K562 (cell line): ENCODE measurements around the gene CYP4V2. TPM values are rescaled to one million over a fixed set of nuclear protein-coding genes. Genes with fewer than 3 reads are reported as not detected.

Source experiments
- ATAC-seq: fragments of 200-7000 bp; cut with Tn5 transposase; 3 replicates; pipeline ENCODE4 v1.9.1; 2020; ENCODE audit warnings: moderate library complexity
- BruUV-seq: library from RNA; stranded (reverse); fragments of 400-500 nt; replicated peaks from 2 replicates; lab custom pipeline; 2021; lab: Mats Ljungman, UMichigan
- CTCF ChIA-PET: fragments of 300-600 bp; formaldehyde crosslinking; extraction: SDS; loops from one replicate; lab custom pipeline; 2021; ENCODE audit warnings: low intra/inter-chr PET ratio; lab: Yijun Ruan, JAX
- POLR2A ChIA-PET: fragments of 300-600, 350-650 bp; sonication (Branson Sonifier 250); formaldehyde crosslinking; extraction: SDS; loops from one replicate; lab custom pipeline; 2021; ENCODE audit warnings: antibody characterized with exemption, inconsistent platforms; lab: Yijun Ruan, JAX
- DNase-seq, 4 experiments: peaks; one replicate each; pipeline versions ENCODE4 v3.0.0 to v3.0.0-alpha.2; 2011 to 2018; ENCODE audit warnings: low spot score in 3 of 4, mixed read lengths in 3 of 4; ENCODE audit errors: extremely low read depth in 1 of 4
- FAIRE-seq: peaks from 2 replicates; lab custom pipeline; 2011; peaks lifted over from hg19 to GRCh38; lab: Jason Lieb, UNC
- H2AFZ ChIP-seq: 2 replicates; pipeline ENCODE4 v1.6.0; 2011; ENCODE audit warnings: low read depth, low read length, control low read depth, inconsistent platforms
- H3K27ac ChIP-seq: fragments of 200-600 bp; 3 replicates; pipeline ENCODE4 v1.8.0; 2011; ENCODE audit warnings: low read depth, mild to moderate bottlenecking, control low read depth, inconsistent platforms, low read length, moderate library complexity, mixed read lengths; ENCODE audit errors: extremely low read depth
- H3K27me3 ChIP-seq, 2 experiments: fragments of 300-600 bp in 1 of 2; 2 replicates in 1 of 2; 3 replicates in 1 of 2; pipeline versions ENCODE4 v1.6.0 to v1.8.0; 2011; ENCODE audit warnings: inconsistent platforms in 2 of 2, low read length in 2 of 2, mild to moderate bottlenecking in 1 of 2, mixed read lengths in 1 of 2, moderate library complexity in 1 of 2; ENCODE audit not compliant: control insufficient read depth in 2 of 2, insufficient read depth in 2 of 2
- H3K36me3 ChIP-seq: fragments of 300-600 bp; 3 replicates; pipeline ENCODE4 v1.8.0; 2011; ENCODE audit warnings: mild to moderate bottlenecking, low read length, inconsistent platforms; ENCODE audit not compliant: control insufficient read depth, insufficient read depth
- H3K4me1 ChIP-seq, 2 experiments: fragments of 200-600 bp in 1 of 2; replicated peaks in 1 of 2; 2 replicates in 1 of 2; 3 replicates in 1 of 2; pipeline versions ENCODE4 v1.5.1 to v1.8.0; 2011; ENCODE audit warnings: inconsistent platforms in 2 of 2, low read length in 2 of 2, mild to moderate bottlenecking in 1 of 2, mixed read lengths in 1 of 2, moderate library complexity in 1 of 2; ENCODE audit not compliant: control insufficient read depth in 2 of 2, insufficient read depth in 2 of 2
- H3K4me2 ChIP-seq: 2 replicates; pipeline ENCODE4 v1.6.1; 2011; ENCODE audit warnings: low read length, control low read depth, inconsistent platforms, mixed read lengths; ENCODE audit not compliant: insufficient read depth
- H3K4me3 ChIP-seq: fragments of 200-600 bp; sonication (generic), shearing (Covaris generic); 2 replicates; pipeline ENCODE4 v1.5.1; 2016; ENCODE audit warnings: control low read depth, inconsistent platforms
- H3K79me2 ChIP-seq: fragments of 200-600 bp; 3 replicates; pipeline ENCODE4 v1.8.0; 2011; ENCODE audit warnings: low read length, inconsistent platforms; ENCODE audit not compliant: control insufficient read depth, insufficient read depth
- H3K9ac ChIP-seq, 2 experiments: 2 replicates each; pipeline versions ENCODE4 v1.6.0 to v1.6.1; 2011; ENCODE audit warnings: low read depth in 2 of 2, low read length in 2 of 2, control low read depth in 1 of 2, inconsistent platforms in 1 of 2, mild to moderate bottlenecking in 1 of 2, mixed read lengths in 1 of 2; ENCODE audit not compliant: insufficient read depth in 1 of 2
- H3K9me1 ChIP-seq: one replicate; pipeline ENCODE4 v1.6.0; 2011; ENCODE audit warnings: inconsistent platforms, mild to moderate bottlenecking, low read length, moderate library complexity; ENCODE audit not compliant: control insufficient read depth, insufficient read depth
- H3K9me3 ChIP-seq: replicated peaks from 2 replicates; pipeline ENCODE4 v1.5.1; 2011; ENCODE audit warnings: low read depth, low read length, inconsistent platforms; ENCODE audit not compliant: control insufficient read depth, insufficient read depth
- H4K20me1 ChIP-seq: replicated peaks from 2 replicates; pipeline ENCODE4 v1.6.1; 2011; ENCODE audit warnings: low read length, inconsistent platforms, mixed read lengths; ENCODE audit not compliant: control insufficient read depth, insufficient read depth
- AFF1 ChIP-seq, 2 experiments: fragments of 450-650 bp; IDR thresholded peaks; 2 replicates each; pipeline ENCODE4 v1.6.1; 2018; ENCODE audit warnings: mild to moderate bottlenecking in 2 of 2, low read depth in 1 of 2; ENCODE audit not compliant: partially characterized antibody in 2 of 2
- RAD51 ChIP-seq: fragments of 450-650 bp; IDR thresholded peaks from 2 replicates; pipeline ENCODE4 v1.7.1; 2016; ENCODE audit warnings: low read depth, mild to moderate bottlenecking, borderline replicate concordance
- WGBS: fragments of 100-300 bp; shearing (Covaris generic); methylation state at CpG from one replicate; pipeline ENCODE4 v1.1.6; 2016; ENCODE audit warnings: low coverage, mixed read lengths; ENCODE audit not compliant: insufficient coverage; ENCODE audit errors: missing lambda C conversion rate; 5-methylcytosine and 5-hydroxymethylcytosine counted together
- in situ Hi-C: fragments of 300-500 bp; cut with MboI; formaldehyde crosslinking; loops from 4 replicates; pipeline ENCODE4 v1.15.0; 2018; ENCODE audit warnings: inconsistent platforms, mixed read lengths
- intact Hi-C: fragments of 100-400 bp; cut with micrococcal nuclease; formaldehyde crosslinking; loops from 2 replicates; pipeline ENCODE4 v1.14.2; 2022
- polyA plus RNA-seq, 8 experiments: library from polyadenylated mRNA; depleted of rRNA in 4 of 8; stranded (reverse) in 5 of 8; unstranded in 3 of 8; fragments of >200 nt; fragmentation: Nextera tagmentation in 2 of 8; fragmentation: Illumina TruSeq in 1 of 8; extraction: Ambion mirVana in 2 of 8; extraction: Trizol in 1 of 8; gene quantifications; 2 replicates each; pipeline versions ENCODE4 v1.2.1 to v1.2.3, GENCODE V29; 2011 to 2014; ENCODE audit warnings: inconsistent platforms in 1 of 8, missing spikeins in 1 of 8
- total RNA-seq, 7 experiments: library from RNA; depleted of rRNA in 6 of 7; stranded (reverse); fragments of >200 nt in 6 of 7; fragmentation: Illumina TruSeq in 2 of 7; extraction: Trizol in 2 of 7; gene quantifications; 2 replicates each; pipeline versions ENCODE4 v1.2.1 to v1.2.3, GENCODE V29; 2011 to 2021; ENCODE audit warnings: low replicate concordance in 1 of 7
- TF ChIP-seq, protein P1 (sequence below), 2 experiments: fragments of 450-650 bp in 1 of 2; sonication (generic) in 1 of 2; formaldehyde crosslinking in 1 of 2; IDR thresholded peaks; 2 replicates each; pipeline versions ENCODE4 v1.7.1 to v1.9.0; 2016 to 2022; ENCODE audit warnings: inconsistent platforms in 1 of 2, mild to moderate bottlenecking in 1 of 2, missing genetic modification reagents in 1 of 2
- TF ChIP-seq, protein P2 (sequence below): fragments of 250-450 bp; sonication (Bioruptor Pico); IDR thresholded peaks from 2 replicates; pipeline ENCODE4 v1.8.0; 2022; ENCODE audit warnings: moderate library complexity, mild to moderate bottlenecking, inconsistent platforms

Gene CYP4V2
- total and polyA plus RNA-seq, 9 of the 15 experiments (the other 6 are each of a cell fraction or from before 2014, with no cell fraction given) = 1.1 to 8.3 (median 3.9) TPM

- BruUV-seq = no TSS peak
- peak in 1 of 4 experiments; percentile 1 for DNase-seq
- Histone ChIP-seq H3K27me3 (no peaks in the 10 kb centered on the region; a peak in 1 of 5 replicates), H3K9me3 (no peaks in the 10 kb centered on the region), H3K4me2 (no peak overlapping the region), H2AFZ (no peak overlapping the region), H3K9me1 (no peaks in the 10 kb centered on the region), H3K4me3 (no peak overlapping the region), H3K9ac (no peak overlapping the region), H3K36me3 (no peaks in the 10 kb centered on the region), H3K79me2 (peaks cover 23% of the 10 kb centered on the region), H4K20me1 (no peaks in the 10 kb centered on the region), H3K27ac (no peak overlapping the region), H3K4me1 (peaks cover 13 to 16% of the 10 kb centered on the region in 2 experiments)
- CTCF ChIA-PET = no interaction called here
- TF ChIP-seq, protein P1, sequence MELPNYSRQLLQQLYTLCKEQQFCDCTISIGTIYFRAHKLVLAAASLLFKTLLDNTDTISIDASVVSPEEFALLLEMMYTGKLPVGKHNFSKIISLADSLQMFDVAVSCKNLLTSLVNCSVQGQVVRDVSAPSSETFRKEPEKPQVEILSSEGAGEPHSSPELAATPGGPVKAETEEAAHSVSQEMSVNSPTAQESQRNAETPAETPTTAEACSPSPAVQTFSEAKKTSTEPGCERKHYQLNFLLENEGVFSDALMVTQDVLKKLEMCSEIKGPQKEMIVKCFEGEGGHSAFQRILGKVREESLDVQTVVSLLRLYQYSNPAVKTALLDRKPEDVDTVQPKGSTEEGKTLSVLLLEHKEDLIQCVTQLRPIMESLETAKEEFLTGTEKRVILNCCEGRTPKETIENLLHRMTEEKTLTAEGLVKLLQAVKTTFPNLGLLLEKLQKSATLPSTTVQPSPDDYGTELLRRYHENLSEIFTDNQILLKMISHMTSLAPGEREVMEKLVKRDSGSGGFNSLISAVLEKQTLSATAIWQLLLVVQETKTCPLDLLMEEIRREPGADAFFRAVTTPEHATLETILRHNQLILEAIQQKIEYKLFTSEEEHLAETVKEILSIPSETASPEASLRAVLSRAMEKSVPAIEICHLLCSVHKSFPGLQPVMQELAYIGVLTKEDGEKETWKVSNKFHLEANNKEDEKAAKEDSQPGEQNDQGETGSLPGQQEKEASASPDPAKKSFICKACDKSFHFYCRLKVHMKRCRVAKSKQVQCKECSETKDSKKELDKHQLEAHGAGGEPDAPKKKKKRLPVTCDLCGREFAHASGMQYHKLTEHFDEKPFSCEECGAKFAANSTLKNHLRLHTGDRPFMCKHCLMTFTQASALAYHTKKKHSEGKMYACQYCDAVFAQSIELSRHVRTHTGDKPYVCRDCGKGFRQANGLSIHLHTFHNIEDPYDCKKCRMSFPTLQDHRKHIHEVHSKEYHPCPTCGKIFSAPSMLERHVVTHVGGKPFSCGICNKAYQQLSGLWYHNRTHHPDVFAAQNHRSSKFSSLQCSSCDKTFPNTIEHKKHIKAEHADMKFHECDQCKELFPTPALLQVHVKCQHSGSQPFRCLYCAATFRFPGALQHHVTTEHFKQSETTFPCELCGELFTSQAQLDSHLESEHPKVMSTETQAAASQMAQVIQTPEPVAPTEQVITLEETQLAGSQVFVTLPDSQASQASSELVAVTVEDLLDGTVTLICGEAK (IDR thresholded peaks at IDR 0.05) = no peak
- TF ChIP-seq, protein P1 (CRISPR knock-in tag; IDR thresholded peaks at IDR 0.05) = no peak
- TF ChIP-seq, protein P2, sequence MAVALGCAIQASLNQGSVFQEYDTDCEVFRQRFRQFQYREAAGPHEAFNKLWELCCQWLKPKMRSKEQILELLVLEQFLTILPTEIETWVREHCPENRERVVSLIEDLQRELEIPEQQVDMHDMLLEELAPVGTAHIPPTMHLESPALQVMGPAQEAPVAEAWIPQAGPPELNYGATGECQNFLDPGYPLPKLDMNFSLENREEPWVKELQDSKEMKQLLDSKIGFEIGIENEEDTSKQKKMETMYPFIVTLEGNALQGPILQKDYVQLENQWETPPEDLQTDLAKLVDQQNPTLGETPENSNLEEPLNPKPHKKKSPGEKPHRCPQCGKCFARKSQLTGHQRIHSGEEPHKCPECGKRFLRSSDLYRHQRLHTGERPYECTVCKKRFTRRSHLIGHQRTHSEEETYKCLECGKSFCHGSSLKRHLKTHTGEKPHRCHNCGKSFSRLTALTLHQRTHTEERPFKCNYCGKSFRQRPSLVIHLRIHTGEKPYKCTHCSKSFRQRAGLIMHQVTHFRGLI (CRISPR knock-in tag) = no peak
- TF ChIP-seq RAD51 (no peak), AFF1 (IDR thresholded peaks at IDR 0.05; ENCODE audit: low read depth in 1 of 2, partially characterized antibody in 2 of 2) (no peak)
- in situ Hi-C loops (no loop called here), intact Hi-C loops (no loop called here)
- 56% methylated on average over 3 of the region's 3 CpGs for WGBS
- POLR2A ChIA-PET = no interaction called here
- no peak for FAIRE-seq
- no peak for ATAC-seq
Measured at GRCh38 chr4:186188107-186188506, 3.3 kb upstream of the CYP4V2 start.
